ENCODE data around the gene SNHG17. TPM values are rescaled to one million over a fixed set of nuclear protein-coding genes. Genes with fewer than 3 reads are reported as not detected.

SNHG17 gene
- total RNA-seq, 1 donor from 2014 or later = 31.6 TPM

DNA sequence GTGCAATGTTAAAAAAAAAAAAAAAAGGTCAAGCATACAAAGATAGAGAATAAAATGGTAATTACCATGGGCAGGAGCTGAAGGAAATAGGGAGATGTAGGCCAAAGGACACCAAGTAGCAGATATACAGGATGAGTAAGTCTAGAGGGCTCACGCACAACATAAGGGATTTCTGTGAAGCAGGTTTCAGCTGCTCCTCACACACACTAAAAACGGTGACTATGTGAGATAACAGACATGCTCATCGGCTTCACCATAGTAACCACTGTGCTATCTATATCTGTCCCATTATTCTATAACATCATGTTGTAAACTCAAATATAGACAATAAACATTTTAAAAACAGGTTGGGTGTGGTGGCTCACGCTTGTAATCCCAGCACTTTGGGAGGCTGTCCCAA is 11.6 kb downstream of the SNHG17 start:
- Mint-ChIP-seq H3K36me3 (ENCODE audit: insufficient read depth) (peaks cover 39% of the 10 kb centered on the region), H3K4me3 (ENCODE audit: low read depth) (no peak overlapping the region), H3K4me1 (ENCODE audit: low read depth) (no peaks in the 10 kb centered on the region), H3K27ac (no peak overlapping the region), H3K9me3 (ENCODE audit: low read depth) (no peaks in the 10 kb centered on the region), H3K27me3 (no peaks in the 10 kb centered on the region)
- no peak for TF ChIP-seq CTCF (IDR thresholded peaks at IDR 0.05; ENCODE audit: unreplicated experiment)
- DNase-seq (ENCODE audit: low spot score, unreplicated experiment) = no peak

- TF ChIP-seq CTCF (IDR thresholded peaks at IDR 0.05; ENCODE audit: unreplicated experiment) = no peak
- no peaks in the 10 kb centered on the region for H3K4me1 Mint-ChIP-seq (ENCODE audit: low read depth)
- peaks cover 37% of the 10 kb centered on the region for H3K36me3 Mint-ChIP-seq (ENCODE audit: insufficient read depth)
- H3K4me3 Mint-ChIP-seq (ENCODE audit: low read depth) = no peak overlapping the region
- H3K27ac Mint-ChIP-seq = no peak overlapping the region
- H3K27me3 Mint-ChIP-seq = no peaks in the 10 kb centered on the region
- no peaks in the 10 kb centered on the region for H3K9me3 Mint-ChIP-seq (ENCODE audit: low read depth)
- DNase-seq (ENCODE audit: low spot score, unreplicated experiment) = no peak
These were observed 13.2 kb downstream of the SNHG17 start for GRCh38 chr20:38421915-38422314.

DNA sequence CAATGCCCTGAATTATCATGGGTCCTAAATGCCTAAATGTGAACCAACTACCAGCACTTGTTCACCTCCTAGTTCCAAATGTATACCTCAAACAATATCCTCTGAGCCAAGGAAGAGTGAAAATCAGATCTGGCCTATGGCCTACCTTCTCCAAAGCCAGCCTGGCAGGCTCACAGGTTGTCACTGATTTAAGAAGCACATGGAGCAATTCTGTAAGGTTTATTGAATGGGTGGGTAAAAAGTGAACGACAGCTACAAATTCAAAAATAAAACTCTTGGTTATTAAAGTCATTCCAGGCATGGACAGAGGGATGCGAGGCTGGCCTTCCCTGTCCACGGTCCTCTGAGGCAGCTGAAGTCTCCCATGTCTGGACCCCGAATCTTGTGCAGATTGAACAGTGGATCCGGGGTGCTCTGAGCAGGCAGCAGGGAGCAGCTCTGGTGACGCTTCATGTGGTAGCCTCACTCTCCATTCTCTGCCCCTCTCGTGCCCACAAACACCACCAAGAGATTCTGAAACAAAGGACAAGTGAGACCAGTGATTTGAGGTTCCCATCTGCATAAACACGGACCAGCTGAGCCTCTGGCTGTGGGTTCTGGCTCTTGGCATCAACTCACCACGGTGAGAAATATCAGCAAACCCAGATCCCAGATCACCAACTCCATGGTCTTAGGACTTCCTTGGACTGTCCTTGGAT is 14.6 kb downstream of the SNHG17 start:
- Mint-ChIP-seq H3K4me3 (ENCODE audit: low read depth) (no peak overlapping the region), H3K4me1 (ENCODE audit: low read depth) (no peaks in the 10 kb centered on the region), H3K9me3 (ENCODE audit: low read depth) (no peaks in the 10 kb centered on the region), H3K27me3 (no peaks in the 10 kb centered on the region), H3K36me3 (ENCODE audit: insufficient read depth) (peaks cover 43% of the 10 kb centered on the region), H3K27ac (no peak overlapping the region)
- no peak for DNase-seq (ENCODE audit: low spot score, unreplicated experiment)
- TF ChIP-seq CTCF (IDR thresholded peaks at IDR 0.05; ENCODE audit: unreplicated experiment) = no peak

- no peak for DNase-seq (ENCODE audit: low spot score, unreplicated experiment)
- no peaks in the 10 kb centered on the region for H3K4me1 Mint-ChIP-seq (ENCODE audit: low read depth)
- H3K9me3 Mint-ChIP-seq (ENCODE audit: low read depth) = no peaks in the 10 kb centered on the region
- H3K4me3 Mint-ChIP-seq (ENCODE audit: low read depth) = no peak overlapping the region
- no peak for TF ChIP-seq CTCF (IDR thresholded peaks at IDR 0.05; ENCODE audit: unreplicated experiment)
- H3K36me3 Mint-ChIP-seq (ENCODE audit: insufficient read depth) = peaks cover 43% of the 10 kb centered on the region
- H3K27ac Mint-ChIP-seq = peak overlapping the region; percentile 22
- no peaks in the 10 kb centered on the region for H3K27me3 Mint-ChIP-seq
These were observed 16.5 kb downstream of the SNHG17 start for GRCh38 chr20:38418509-38419204.

GRCh38 chr20:38414769-38415450 is 20.2 kb downstream of the SNHG17 start:
- Mint-ChIP-seq H3K36me3 (ENCODE audit: insufficient read depth) (peaks cover 22% of the 10 kb centered on the region), H3K4me1 (ENCODE audit: low read depth) (no peaks in the 10 kb centered on the region), H3K4me3 (ENCODE audit: low read depth) (no peak overlapping the region), H3K9me3 (ENCODE audit: low read depth) (no peaks in the 10 kb centered on the region), H3K27me3 (no peaks in the 10 kb centered on the region), H3K27ac (no peak overlapping the region)
- DNase-seq (ENCODE audit: low spot score, unreplicated experiment) = no peak
- no peak for TF ChIP-seq CTCF (IDR thresholded peaks at IDR 0.05; ENCODE audit: unreplicated experiment)
